Epithelial cell of proximal tubule (primary cell): ENCODE results near the gene KCNA5. TPM values are rescaled to one million over a fixed set of nuclear protein-coding genes. Genes with fewer than 3 reads are reported as not detected.
A peak's percentile ranks its signal among the peaks of the same experiment; 100 is the strongest.

Experiments
- DNase-seq: peaks from one replicate; pipeline ENCODE4 v3.0.0-alpha.2; 2011; ENCODE audit warnings: low read depth
- H3K4me3 ChIP-seq: 2 replicates; pipeline ENCODE4 v1.5.1; 2011; ENCODE audit warnings: low read depth, mild to moderate bottlenecking, low read length
- total RNA-seq: library from RNA; depleted of rRNA; stranded (reverse); fragments of >200 nt; gene quantifications from 2 replicates; pipeline ENCODE4 v1.2.3, GENCODE V29; 2015
- TF ChIP-seq, protein P1 (sequence below): conservative IDR thresholded peaks from 2 replicates; pipeline ENCODE4 v1.5.1; 2012; ENCODE audit warnings: low read depth, mild to moderate bottlenecking, low read length

Gene KCNA5
- total RNA-seq, 1 donor from 2014 or later = not detected

DNA sequence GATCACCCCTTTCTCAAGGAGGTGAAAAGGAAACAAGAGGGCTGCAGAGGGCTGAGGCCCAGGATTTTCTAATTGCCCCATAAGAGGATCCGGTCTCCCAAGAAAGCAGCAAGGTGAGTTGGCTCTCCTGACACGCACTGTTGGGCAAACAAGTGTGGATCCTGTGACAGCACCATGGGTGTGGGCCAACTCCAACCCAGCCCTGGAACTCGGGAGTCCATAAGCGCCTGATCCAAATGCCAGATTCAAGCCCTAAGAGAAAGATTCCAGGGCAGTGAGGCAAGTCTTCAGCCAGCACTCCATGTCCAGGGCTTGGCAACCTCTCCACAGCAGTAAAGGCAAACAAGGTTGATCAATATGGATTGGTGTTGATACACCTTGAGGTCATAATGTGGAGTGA lies 33.1 kb downstream of the KCNA5 start:
- H3K4me3 ChIP-seq = no peak overlapping the region
- DNase-seq = peak; percentile 32
- TF ChIP-seq, protein P1, sequence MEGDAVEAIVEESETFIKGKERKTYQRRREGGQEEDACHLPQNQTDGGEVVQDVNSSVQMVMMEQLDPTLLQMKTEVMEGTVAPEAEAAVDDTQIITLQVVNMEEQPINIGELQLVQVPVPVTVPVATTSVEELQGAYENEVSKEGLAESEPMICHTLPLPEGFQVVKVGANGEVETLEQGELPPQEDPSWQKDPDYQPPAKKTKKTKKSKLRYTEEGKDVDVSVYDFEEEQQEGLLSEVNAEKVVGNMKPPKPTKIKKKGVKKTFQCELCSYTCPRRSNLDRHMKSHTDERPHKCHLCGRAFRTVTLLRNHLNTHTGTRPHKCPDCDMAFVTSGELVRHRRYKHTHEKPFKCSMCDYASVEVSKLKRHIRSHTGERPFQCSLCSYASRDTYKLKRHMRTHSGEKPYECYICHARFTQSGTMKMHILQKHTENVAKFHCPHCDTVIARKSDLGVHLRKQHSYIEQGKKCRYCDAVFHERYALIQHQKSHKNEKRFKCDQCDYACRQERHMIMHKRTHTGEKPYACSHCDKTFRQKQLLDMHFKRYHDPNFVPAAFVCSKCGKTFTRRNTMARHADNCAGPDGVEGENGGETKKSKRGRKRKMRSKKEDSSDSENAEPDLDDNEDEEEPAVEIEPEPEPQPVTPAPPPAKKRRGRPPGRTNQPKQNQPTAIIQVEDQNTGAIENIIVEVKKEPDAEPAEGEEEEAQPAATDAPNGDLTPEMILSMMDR = no peak

DNA sequence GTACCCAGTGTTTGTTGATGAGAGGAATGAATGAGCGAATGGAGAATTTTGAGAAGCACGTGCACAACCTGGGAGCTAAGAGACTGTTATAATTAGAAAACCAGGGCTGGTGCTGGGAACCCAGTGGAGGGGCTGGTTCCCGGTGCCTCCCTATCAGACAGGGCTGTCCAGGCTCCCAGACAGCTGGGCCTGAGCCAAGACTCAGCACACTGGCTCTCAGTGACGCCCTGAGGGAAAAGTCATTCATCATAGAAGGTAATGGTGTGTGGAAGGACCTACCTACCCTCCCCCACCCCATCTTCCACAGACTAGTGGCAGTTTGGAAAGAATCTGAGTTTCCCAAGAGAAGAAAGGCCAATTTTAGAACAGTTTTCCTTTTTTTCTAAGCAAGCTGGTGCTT lies 34.7 kb downstream of the KCNA5 start:
- no peak overlapping the region for H3K4me3 ChIP-seq
- TF ChIP-seq, protein P1 = no peak
- DNase-seq = peak; percentile 13

DNA sequence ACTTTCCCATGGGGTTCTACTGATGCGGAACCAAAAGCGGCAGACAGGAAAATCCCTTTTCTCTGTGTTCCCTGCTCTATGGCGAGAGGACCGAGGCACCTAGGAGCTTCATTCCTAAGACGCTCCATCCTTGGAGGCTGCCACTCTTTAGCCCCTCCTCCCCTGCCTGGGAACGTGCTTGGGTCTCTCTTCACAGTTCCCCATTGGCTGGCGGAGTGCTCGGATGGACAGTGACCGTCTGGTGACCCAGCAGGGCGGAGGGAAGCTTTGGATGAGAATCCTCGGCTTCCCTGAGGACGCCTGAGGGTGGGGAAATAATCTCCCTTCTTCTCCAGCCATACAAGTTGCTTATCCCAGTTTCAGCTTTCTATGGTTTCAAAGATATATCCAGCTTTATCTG lies 37.3 kb downstream of the KCNA5 start:
- H3K4me3 ChIP-seq = no peak overlapping the region
- peak; percentile 22 for DNase-seq
- TF ChIP-seq, protein P1 = no peak

DNA sequence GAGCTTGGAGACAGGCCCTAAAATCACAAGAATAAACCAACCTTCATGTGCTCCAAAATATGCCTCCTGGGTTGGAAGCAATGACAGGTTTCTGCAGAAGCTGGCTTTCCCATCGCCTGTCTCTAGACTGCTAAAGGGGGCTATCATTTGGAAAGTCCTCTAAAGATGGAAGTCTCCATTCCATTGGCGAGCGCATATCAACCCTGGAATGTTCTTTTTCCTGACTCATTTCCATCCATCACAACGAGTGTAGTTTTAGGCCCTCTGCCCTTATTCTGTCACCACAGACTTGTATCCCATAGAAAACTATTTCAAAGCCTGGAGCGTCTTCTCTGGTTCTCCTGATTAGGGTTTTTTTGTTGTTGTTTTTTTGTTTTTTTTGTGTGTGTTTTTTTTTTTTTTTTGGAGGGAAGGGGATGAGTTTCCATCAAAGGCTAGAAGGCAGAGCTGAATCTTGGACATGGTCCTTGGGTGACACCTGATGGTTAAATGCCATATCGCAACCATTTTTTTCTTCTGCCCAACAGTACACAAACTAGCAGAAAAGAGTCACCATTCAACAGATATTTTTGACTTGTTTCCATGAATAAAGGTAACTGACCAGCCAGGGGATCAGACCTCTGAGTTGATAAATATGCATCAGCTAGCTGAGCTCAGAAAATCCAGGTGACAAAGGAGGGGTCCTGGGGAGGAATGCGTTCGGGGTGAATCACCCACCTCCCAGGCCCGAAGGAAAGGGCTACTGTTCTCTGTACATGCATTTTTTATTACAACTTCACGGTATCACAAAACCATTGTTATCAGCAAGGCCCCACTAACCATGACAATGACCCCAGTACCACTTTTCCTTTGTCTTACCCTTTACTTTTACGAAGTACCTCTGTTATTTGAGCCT lies 40.5 kb downstream of the KCNA5 start:
- TF ChIP-seq, protein P1 = peak; percentile 73
- DNase-seq = peak; percentile 4
- H3K4me3 ChIP-seq = no peak overlapping the region

DNA sequence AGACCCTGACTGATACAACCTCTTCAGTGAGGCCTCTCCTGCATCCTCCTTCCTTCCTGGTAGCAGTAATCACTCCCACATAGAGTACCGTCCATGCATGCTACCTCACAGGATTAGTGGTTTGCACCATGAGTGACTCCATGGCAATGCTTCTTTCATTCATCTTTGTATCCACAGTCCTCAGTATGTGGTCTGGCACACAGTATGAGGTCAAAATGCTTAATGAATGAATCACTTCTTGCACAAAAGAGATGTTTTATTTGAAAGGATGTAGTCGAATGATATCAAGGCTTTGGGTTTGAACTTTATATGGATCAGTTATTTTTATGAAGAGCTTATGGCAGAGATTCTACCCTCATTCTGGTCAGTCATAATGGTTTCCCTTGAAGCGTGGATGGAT lies 42.2 kb downstream of the KCNA5 start:
- TF ChIP-seq, protein P1 = no peak
- H3K4me3 ChIP-seq = no peak overlapping the region
- peak; percentile 77 for DNase-seq

DNA sequence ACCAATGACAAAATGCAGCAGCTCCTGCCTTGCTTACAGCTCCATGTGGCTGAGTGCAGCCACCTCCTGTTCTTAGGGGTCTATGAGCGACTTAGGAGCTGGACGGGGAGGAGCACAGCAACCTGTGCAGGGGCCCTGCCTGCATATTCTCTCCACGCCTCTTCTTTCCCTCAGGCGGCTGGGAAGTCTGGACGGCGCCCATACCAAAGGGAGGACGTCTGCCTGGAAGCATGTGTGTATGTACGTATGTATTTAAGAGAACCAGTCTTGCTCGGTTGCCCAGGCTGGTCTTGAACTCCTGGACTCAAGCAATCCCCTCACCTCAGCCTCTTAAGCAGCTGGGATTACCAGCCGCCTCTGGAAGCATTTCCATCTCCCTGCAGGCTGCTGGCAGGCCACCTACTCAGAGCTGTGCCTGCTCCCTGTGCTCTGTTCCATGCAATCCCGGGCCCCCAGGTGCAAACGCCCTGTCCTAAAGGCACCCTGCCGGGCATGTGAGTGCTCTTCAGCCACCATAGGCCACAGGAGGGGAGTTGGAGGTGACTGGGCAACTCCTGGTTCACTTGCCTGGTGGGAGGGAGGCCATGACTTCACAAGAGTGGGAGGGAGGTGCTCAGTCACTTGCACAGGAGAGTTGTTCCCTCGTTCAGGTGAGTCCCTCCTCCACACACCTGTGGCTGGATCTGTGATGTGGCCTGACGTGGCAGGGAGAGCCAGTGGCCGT lies 44.3 kb downstream of the KCNA5 start:
- H3K4me3 ChIP-seq = no peak overlapping the region
- no peak for DNase-seq
- TF ChIP-seq, protein P1 = no peak
